NOMO-1 (cell line): ENCODE results near the gene ARSK.

Source experiments
- DNase-seq, 2 experiments: peaks; one replicate each; lab custom pipeline; 2025; ENCODE audit not compliant: unreplicated experiment in 2 of 2; lab: John Stamatoyannopoulos, UW

Gene ARSK

DNA sequence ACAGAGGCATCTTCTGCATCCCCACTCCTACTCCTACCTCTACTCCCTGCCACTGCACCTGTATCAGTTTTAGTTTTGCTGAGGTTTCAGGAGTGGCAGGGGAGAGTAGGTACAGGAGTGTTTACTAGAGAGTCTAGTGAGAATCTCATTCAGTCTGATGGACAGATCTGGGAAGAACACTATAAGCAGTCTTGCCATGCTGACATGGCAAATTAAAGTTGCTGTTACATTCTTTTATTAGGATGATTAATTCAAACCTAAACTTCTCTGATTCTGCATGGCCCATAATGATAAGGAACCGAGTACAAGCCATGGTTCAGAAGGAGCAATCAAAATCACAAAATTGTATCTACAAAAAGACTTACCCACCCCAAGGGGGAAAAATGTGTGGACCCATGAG is 7.4 kb downstream of the ARSK start:
- no peak for DNase-seq

GRCh38 chr5:95563367-95563766 is 8.5 kb downstream of the ARSK start:
- no peak for DNase-seq

DNA sequence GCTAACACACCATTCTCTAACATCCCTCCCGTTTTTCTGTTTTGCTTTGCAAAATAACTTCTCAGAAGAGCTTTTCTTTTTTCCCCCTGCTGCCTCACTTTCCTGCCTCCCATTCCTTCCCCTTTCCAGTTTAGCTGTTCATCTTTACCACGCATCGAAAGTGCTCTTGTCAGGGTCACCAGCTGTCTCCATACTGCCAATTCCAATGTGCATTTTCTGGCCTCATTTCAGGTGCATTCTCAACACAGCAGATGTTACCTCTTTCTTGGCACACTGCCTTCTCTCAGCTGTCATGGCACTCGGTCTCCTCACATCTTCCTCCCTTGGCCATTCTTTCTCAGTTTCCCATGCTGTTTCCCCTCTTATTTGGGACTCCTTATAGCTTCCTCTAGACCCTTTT is 9.5 kb downstream of the ARSK start:
- DNase-seq: no peak

GRCh38 chr5:95565280-95565920 is 10.5 kb downstream of the ARSK start:
- DNase-seq: no peak

DNA sequence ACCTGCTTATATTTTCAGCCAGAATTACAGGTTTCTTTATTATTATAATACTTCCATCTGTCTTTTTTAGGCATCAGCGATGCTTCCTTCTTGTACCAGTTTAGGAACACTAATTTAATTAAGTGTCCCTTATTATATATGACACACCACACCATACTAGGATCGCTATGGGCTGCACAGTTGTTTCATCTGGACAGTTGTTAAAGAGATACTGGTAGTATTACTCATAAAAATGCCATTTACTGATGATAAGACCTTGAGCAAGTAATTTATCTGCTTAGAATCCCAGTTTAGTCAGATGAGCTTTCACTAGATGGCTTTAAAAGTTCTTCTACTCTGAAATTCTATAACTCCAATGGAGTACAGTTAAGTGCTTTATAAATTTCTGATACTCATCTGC is 17.1 kb downstream of the ARSK start:
- DNase-seq: no peak

DNA sequence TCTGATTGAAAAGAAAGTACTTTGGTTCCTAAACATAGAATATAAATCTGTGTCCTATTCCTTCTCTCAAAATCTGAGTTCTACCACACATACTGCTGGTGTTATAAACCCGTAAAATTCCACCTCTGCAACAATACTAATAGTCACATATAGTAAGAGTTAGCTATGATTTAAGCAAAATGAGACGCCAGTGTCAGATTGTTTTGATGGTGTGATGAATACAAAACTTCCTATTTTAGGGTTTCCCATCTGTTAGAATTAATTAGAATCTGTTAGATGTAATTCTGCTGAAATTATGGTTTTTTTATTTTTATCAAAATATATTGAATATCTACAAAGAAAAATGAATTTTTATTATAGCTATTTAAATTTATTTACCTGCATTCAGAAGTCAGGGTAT is 26.7 kb downstream of the ARSK start:
- no peak for DNase-seq

DNA sequence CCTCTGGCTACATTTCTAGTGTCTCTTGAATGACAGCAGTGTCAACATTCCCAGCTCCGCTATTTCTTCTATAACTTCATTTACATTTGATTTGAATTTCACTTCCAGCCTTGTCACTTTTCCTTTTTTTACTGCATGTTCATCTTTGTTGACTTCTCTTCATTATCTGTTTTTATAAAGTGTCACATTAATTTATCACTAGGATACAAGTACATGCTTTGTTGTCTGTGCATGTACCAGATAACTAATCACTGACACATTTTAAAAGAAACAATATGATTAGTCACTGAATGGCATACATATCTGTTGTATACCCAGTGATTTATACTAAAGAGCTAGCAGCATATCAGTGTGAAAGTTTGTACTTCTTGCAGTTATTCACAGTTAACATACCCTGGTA is 29.1 kb downstream of the ARSK start:
- DNase-seq: no peak

DNA sequence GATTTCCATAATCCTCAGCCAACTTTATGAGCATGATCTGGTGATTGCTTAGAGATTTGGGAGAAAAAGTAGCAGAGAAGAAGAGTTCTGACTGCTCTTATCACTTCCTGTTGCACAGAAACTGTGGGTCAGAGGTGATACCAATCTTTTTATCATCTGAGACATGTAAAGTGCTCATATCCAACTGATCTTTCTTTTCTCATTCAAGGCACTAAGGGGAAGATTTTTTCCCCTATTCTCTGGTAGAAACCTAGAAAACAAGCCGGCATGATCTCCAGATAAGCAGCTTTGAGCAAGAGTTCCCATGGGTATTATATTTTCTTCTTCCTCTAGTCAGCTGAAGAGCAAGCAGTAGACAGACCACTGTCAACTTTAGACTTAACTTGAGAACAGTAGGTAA is 36.0 kb downstream of the ARSK start:
- DNase-seq: no peak

- DNase-seq: no peak
These were observed 36.6 kb downstream of the ARSK start for GRCh38 chr5:95591490-95591901.

GRCh38 chr5:95595289-95595931 is 40.5 kb downstream of the ARSK start:
- no peak for DNase-seq

- DNase-seq: no peak
These were observed 44.4 kb downstream of the ARSK start for GRCh38 chr5:95599252-95599651.

GRCh38 chr5:95600557-95600956 is 45.7 kb downstream of the ARSK start:
- no peak for DNase-seq

- DNase-seq: no peak
These were observed 50.9 kb downstream of the ARSK start for GRCh38 chr5:95605786-95606185.

GRCh38 chr5:95606419-95606818 is 51.5 kb downstream of the ARSK start:
- DNase-seq: no peak

DNA sequence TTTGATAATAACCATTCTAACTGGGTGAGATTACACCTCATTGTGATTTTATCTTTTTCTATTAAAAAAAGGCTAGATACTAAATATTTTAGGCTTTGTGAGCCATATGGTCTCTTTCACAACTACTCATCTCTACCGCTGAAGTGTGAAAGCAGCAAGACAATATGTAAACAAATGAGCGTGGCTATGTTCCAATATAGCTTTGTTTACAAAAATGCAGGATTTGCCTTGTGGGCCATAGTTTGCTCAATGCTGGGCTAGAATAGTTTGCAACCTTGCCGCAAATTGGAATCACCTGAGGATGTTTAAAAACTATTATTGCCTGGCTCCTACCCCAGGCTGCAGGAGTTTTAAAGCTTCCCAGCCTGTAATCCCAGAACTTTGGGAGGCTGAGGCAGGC is 54.8 kb downstream of the ARSK start:
- DNase-seq: no peak

DNA sequence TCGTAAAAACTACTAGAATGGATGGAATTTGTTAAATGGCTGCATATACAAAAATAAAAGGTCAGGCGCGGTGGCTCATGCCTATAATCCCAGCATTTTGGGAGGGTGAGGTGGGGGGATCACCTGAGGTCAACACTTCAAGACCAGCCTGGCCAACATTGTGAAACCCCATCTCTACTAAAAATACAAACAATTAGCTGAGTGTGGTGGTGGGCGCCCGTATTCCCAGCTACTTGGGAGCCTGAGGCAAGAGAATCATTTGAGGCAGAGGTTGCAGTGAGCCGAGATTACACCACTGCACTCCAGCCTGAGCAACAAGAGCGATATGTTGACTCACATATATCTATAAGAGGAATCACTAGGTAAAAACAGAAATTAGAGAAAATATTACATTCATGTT is 55.6 kb downstream of the ARSK start:
- DNase-seq: no peak

GRCh38 chr5:95611396-95611795 is 56.5 kb downstream of the ARSK start:
- DNase-seq: no peak

GRCh38 chr5:95613514-95613913 is 58.6 kb downstream of the ARSK start:
- DNase-seq: no peak

GRCh38 chr5:95615164-95615467 is 60.2 kb downstream of the ARSK start:
- DNase-seq: no peak

DNA sequence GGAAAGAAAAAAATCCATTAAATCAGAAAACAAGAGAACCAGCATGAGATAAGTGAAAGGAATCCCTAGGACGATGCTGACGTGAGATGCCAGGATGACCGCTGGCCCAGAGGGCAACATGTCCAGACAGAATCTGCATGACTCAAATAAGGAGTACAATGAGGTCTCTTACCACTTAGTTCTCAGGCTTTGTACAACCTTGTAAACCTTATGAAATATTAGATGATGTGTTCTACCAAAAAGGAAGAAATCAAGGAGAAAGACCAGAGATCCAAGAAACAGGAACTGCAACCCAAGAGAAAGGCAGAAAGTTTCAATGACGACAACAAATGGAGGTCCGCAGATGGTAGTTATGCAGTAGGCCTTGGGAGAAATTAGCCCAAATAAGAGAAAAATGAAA is 62.2 kb downstream of the ARSK start:
- DNase-seq: no peak

GRCh38 chr5:95619096-95619495 is 64.2 kb downstream of the ARSK start:
- DNase-seq: no peak

GRCh38 chr5:95619514-95620029 is 64.7 kb downstream of the ARSK start:
- DNase-seq: peak in 1 of 2 experiments; percentile 6
